SK-N-SH (cell line): ENCODE measurements around the gene ADAD2. TPM values are rescaled to one million over a fixed set of nuclear protein-coding genes. Genes with fewer than 3 reads are reported as not detected.

Experiments used
- CTCF ChIA-PET: fragments of 300-600, 350-600 bp; formaldehyde crosslinking; extraction: SDS; loops from one replicate; lab custom pipeline; 2021; lab: Yijun Ruan, JAX
- POLR2A ChIA-PET: fragments of 350-600 bp; sonication (Branson Sonifier 250); formaldehyde crosslinking; extraction: SDS; loops from one replicate; lab custom pipeline; 2020; ENCODE audit warnings: antibody characterized with exemption, inconsistent platforms; lab: Yijun Ruan, JAX
- DNase-seq: peaks from one replicate; pipeline ENCODE4 v3.0.0; 2012
- H2AFZ ChIP-seq: fragments of 200-600 bp; sonication (generic); 2 replicates; pipeline ENCODE4 v1.8.1; 2016; ENCODE audit warnings: antibody characterized with exemption, mild to moderate bottlenecking, low read depth
- H3F3A ChIP-seq: fragments of 200-600 bp; sonication (generic); replicated peaks from 2 replicates; pipeline ENCODE3; 2016; ENCODE audit warnings: antibody characterized with exemption, mild to moderate bottlenecking; ENCODE audit not compliant: insufficient read depth
- H3K27ac ChIP-seq, 2 experiments: fragments of 200-500 bp in 1 of 2; fragments of 200-600 bp in 1 of 2; sonication (Bioruptor generic) in 1 of 2; sonication (generic), shearing (Covaris generic) in 1 of 2; 2 replicates each; pipeline versions ENCODE4 v1.5.1 to v1.6.1; 2014 to 2016; ENCODE audit warnings: low read depth in 2 of 2, inconsistent platforms in 1 of 2, low read length in 1 of 2, mild to moderate bottlenecking in 1 of 2, mixed read lengths in 1 of 2
- H3K27me3 ChIP-seq: fragments of 200-600 bp; sonication (generic), shearing (Covaris generic); 2 replicates; pipeline ENCODE4 v1.6.1; 2016; ENCODE audit warnings: mixed run types; ENCODE audit not compliant: insufficient read depth
- H3K36me3 ChIP-seq, 2 experiments: fragments of 200-500 bp in 1 of 2; fragments of 200-600 bp in 1 of 2; sonication (Bioruptor generic) in 1 of 2; sonication (generic) in 1 of 2; replicated peaks in 1 of 2; 2 replicates each; pipeline versions ENCODE3 to v1.5.1; 2014 to 2016; ENCODE audit warnings: low read length in 1 of 2, mild to moderate bottlenecking in 1 of 2; ENCODE audit not compliant: insufficient read depth in 2 of 2, control insufficient read depth in 1 of 2
- H3K4me1 ChIP-seq, 2 experiments: fragments of 200-500 bp in 1 of 2; fragments of 200-600 bp in 1 of 2; sonication (Bioruptor generic) in 1 of 2; sonication (generic), shearing (Covaris generic) in 1 of 2; 2 replicates each; pipeline versions ENCODE4 v1.5.1 to v1.6.1; 2014 to 2016; ENCODE audit warnings: low read depth in 1 of 2, low read length in 1 of 2, mixed run types in 1 of 2; ENCODE audit not compliant: insufficient read depth in 2 of 2, control insufficient read depth in 1 of 2
- H3K4me2 ChIP-seq: fragments of 200-600 bp; sonication (generic), shearing (Covaris generic); 2 replicates; pipeline ENCODE4 v1.6.1; 2017; ENCODE audit warnings: mixed run types
- H3K4me3 ChIP-seq, 2 experiments: fragments of 200-500 bp in 1 of 2; fragments of 200-600 bp in 1 of 2; sonication (Bioruptor generic) in 1 of 2; sonication (generic), shearing (Covaris generic) in 1 of 2; 2 replicates each; pipeline versions ENCODE4 v1.5.1 to v1.8.1; 2014 to 2016; ENCODE audit warnings: low read depth in 2 of 2, inconsistent platforms in 1 of 2, low read length in 1 of 2, mild to moderate bottlenecking in 1 of 2, mixed read lengths in 1 of 2, moderate library complexity in 1 of 2
- H3K79me2 ChIP-seq: fragments of 200-600 bp; sonication (generic); 2 replicates; pipeline ENCODE4 v1.8.1; 2017; ENCODE audit warnings: mild to moderate bottlenecking; ENCODE audit not compliant: insufficient read depth
- H3K9ac ChIP-seq: fragments of 200-600 bp; sonication (generic); 2 replicates; pipeline ENCODE4 v1.6.1; 2017; ENCODE audit warnings: mixed run types
- H3K9me2 ChIP-seq: fragments of 200-600 bp; sonication (generic); 2 replicates; pipeline ENCODE4 v1.6.1; 2017; ENCODE audit warnings: mixed run types
- H3K9me3 ChIP-seq: fragments of 200-600 bp; sonication (generic); 2 replicates; pipeline ENCODE4 v1.6.1; 2017; ENCODE audit warnings: mixed run types, mild to moderate bottlenecking, moderate library complexity
- H4K20me1 ChIP-seq: fragments of 200-600 bp; sonication (generic); 2 replicates; pipeline ENCODE4 v1.6.1; 2017; ENCODE audit warnings: mild to moderate bottlenecking, mixed run types; ENCODE audit not compliant: insufficient read depth
- CHD2 ChIP-seq: fragments of 150-350 bp; IDR thresholded peaks from 2 replicates; pipeline ENCODE4 v1.6.1; 2018; ENCODE audit warnings: low read length; ENCODE audit not compliant: partially characterized antibody
- CTCF ChIP-seq: fragments of 200-600 bp; sonication (generic); IDR thresholded peaks from 2 replicates; pipeline ENCODE4 v1.6.1; 2017; ENCODE audit warnings: antibody characterized with exemption, mild to moderate bottlenecking, moderate library complexity
- ELF1 ChIP-seq: IDR thresholded peaks from 2 replicates; pipeline ENCODE4 v1.4.0; 2012
- EP300 ChIP-seq, 2 experiments: IDR thresholded peaks; 2 replicates each; pipeline versions ENCODE4 v1.4.0 to v1.6.1; 2012; ENCODE audit warnings: borderline replicate concordance in 1 of 2, low read depth in 1 of 2, low read length in 1 of 2
- FOSL2 ChIP-seq: IDR thresholded peaks from 2 replicates; pipeline ENCODE4 v1.4.0; 2012; ENCODE audit warnings: low read depth, mild to moderate bottlenecking, moderate library complexity, borderline replicate concordance
- FOXJ3 ChIP-seq: sonication (generic); formaldehyde crosslinking; IDR thresholded peaks from 2 replicates; pipeline ENCODE4 v1.5.1; 2020; ENCODE audit warnings: mild to moderate bottlenecking, missing genetic modification reagents
- GATA2 ChIP-seq: sonication (generic); formaldehyde crosslinking; IDR thresholded peaks from 2 replicates; pipeline ENCODE4 v1.5.0; 2020; ENCODE audit warnings: mild to moderate bottlenecking, missing genetic modification reagents
- IRF3 ChIP-seq: fragments of 150-350 bp; IDR thresholded peaks from 2 replicates; pipeline ENCODE4 v1.6.1; 2016; ENCODE audit warnings: mild to moderate bottlenecking, low read depth, low read length
- JUND ChIP-seq: IDR thresholded peaks from 2 replicates; pipeline ENCODE4 v1.4.0; 2012
- MXI1 ChIP-seq: IDR thresholded peaks from 2 replicates; pipeline ENCODE4 v1.6.1; 2012; ENCODE audit warnings: mild to moderate bottlenecking, low read depth, low read length, improper control_type of control experiment
- NRF1 ChIP-seq: IDR thresholded peaks from 2 replicates; pipeline ENCODE4 v1.6.1; 2012; ENCODE audit warnings: low read depth, mild to moderate bottlenecking, low read length
- PBX3 ChIP-seq: IDR thresholded peaks from 2 replicates; pipeline ENCODE4; 2012
- POLR2AphosphoS5 ChIP-seq: IDR thresholded peaks from 2 replicates; pipeline ENCODE4 v1.6.1; 2012; ENCODE audit warnings: low read depth, low read length
- RXRA ChIP-seq: IDR thresholded peaks from 2 replicates; pipeline ENCODE4 v1.4.0; 2012; ENCODE audit warnings: low read depth, mild to moderate bottlenecking, borderline replicate concordance
- TAF1 ChIP-seq: IDR thresholded peaks from 2 replicates; pipeline ENCODE4 v1.6.1; 2012; ENCODE audit warnings: low read depth, mild to moderate bottlenecking, low read length, moderate library complexity, borderline replicate concordance
- TCF12 ChIP-seq: IDR thresholded peaks from 2 replicates; pipeline ENCODE4 v1.4.0; 2012
- TEAD4 ChIP-seq: IDR thresholded peaks from 2 replicates; pipeline ENCODE4 v1.4.0; 2012; ENCODE audit warnings: mild to moderate bottlenecking, borderline replicate concordance; ENCODE audit not compliant: insufficient read depth
- USF2 ChIP-seq: fragments of 150-350 bp; IDR thresholded peaks from 2 replicates; pipeline ENCODE4 v1.6.1; 2017; ENCODE audit warnings: antibody characterized with exemption, low read length, low read depth, borderline replicate concordance
- YY1 ChIP-seq: IDR thresholded peaks from 2 replicates; pipeline ENCODE4 v1.4.0; 2012; ENCODE audit warnings: low read depth, mild to moderate bottlenecking
- ZBTB33 ChIP-seq: IDR thresholded peaks from 2 replicates; pipeline ENCODE4 v1.4.0; 2012; ENCODE audit warnings: low read depth, borderline replicate concordance
- WGBS: methylation state at CpG from one replicate; pipeline ENCODE4 v1.1.6; 2017; ENCODE audit warnings: low lambda C conversion rate; 5-methylcytosine and 5-hydroxymethylcytosine counted together
- polyA plus RNA-seq, 3 experiments: library from polyadenylated mRNA; depleted of rRNA; stranded (reverse); fragments of >200 nt; gene quantifications; 2 replicates each; pipeline ENCODE4 v1.2.3, GENCODE V29; 2012
- TF ChIP-seq, protein P1 (sequence below): IDR thresholded peaks from 2 replicates; pipeline ENCODE4 v1.6.1; 2012; ENCODE audit warnings: mild to moderate bottlenecking, low read depth, low read length, moderate library complexity

ADAD2 gene
- polyA plus RNA-seq, 1 of the 3 experiments (the other 2 are of a cell fraction), result not detected

DNA sequence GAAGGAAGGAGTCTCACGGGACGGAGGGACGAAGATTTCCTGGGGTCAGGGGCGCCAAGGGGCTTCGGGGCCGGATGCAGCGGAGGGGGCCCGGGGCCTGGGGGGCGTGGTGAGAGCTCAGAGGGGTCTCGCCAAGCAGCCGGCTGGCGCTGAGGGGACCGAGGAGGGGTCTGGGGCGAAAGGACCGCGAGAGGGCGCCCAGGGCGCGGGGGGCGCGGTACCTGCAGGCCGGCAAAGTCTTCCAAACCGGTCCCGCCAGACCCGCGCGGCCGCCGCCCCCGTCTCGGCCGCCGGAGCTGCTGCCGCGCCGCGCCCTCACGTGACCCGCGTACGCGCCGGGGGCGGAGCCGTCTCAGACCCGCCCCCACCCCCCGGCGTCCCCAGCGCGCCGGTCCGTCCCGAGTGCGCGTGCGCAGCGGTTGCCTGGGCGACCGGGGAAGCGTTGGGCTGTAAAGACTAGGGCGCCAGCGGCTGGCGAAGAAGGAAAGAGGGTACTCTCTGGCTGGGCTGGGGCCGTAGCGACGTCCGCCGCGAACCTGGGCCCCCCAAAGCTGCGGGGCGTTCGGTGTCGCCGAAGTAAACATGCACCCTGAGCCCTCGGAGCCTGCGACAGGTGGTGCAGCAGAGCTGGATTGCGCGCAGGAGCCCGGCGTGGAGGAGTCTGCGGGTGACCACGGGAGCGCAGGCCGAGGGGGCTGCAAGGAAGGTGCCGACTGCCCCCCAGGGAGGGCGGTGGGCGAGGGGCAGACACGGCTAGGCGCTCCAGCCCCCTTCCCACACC lies 45.9 kb upstream of the ADAD2 start, which contains the start of the genes DNAAF1 and HSDL1:
Gene DNAAF1, plus strand, starts transcription at position 450 of the 781 bp plus-strand sequence. Its CDS starts 133 bp downstream, at position 583.
Gene HSDL1, minus strand, starts transcription at position 319 of the 781 bp plus-strand sequence. CDS start 13,856 bp downstream, outside the sequence.
- H3K9me3 ChIP-seq, result no peaks in the 10 kb centered on the region
- H3F3A ChIP-seq, result no peaks in the 10 kb centered on the region
- peaks cover 4% of the 10 kb centered on the region; the same call in 1 of the 2 replicates for H4K20me1 ChIP-seq
- peak within 1 kb of the TSS; percentile 42 to 54; a peak in 3 of 4 replicates for H3K27ac ChIP-seq
- peaks cover 8% of the 10 kb centered on the region; the same call in 1 of the 2 replicates for H3K27me3 ChIP-seq
- H3K36me3 ChIP-seq, result no peaks in the 10 kb centered on the region
- peaks cover 43% of the 10 kb centered on the region for H3K79me2 ChIP-seq
- no peaks in the 10 kb centered on the region for H3K9me2 ChIP-seq
- CTCF ChIA-PET, result interaction anchor here (0.6 to 2.2 kb wide), 7 partner anchors 13 to 188 kb away, joined by 3 to 8 read pairs (median 5); partner anchors contain the start of gene TAF1C
- H3K4me1 ChIP-seq, result peaks cover 0 to 5% of the 10 kb centered on the region in 2 experiments; a peak in 1 of 4 replicates
- H3K4me3 ChIP-seq, result peak within 1 kb of the TSS; percentile 70 to 76
- peak; percentile 100 for DNase-seq
- 3% methylated on average over 36 of the region's 89 CpGs for WGBS
- peak within 1 kb of the TSS; percentile 96 for H3K4me2 ChIP-seq
- peak within 1 kb of the TSS; percentile 68 for H3K9ac ChIP-seq
- H2AFZ ChIP-seq, result peak within 1 kb of the TSS; percentile 93
- POLR2A ChIA-PET, result interaction anchor here (1.5 kb wide), 1 partner anchor 28 kb away, joined by 9 read pairs; the partner anchor contains the start of gene MBTPS1
- TF ChIP-seq POLR2AphosphoS5 (peak; percentile 47; the same call in 1 of the 2 replicates), FOSL2 (no peak), TEAD4 (no peak), YY1 (no peak), FOXJ3 (CRISPR knock-in tag) (no peak), GATA2 (CRISPR knock-in tag) (no peak), JUND (no peak), RXRA (no peak), NRF1 (peak; percentile 87), TAF1 (no peak), MXI1 (peak; percentile 87), TCF12 (no peak), EP300 (IDR thresholded peaks at IDR 0.05; ENCODE audit: borderline replicate concordance in 1 of 2, low read depth in 1 of 2, low read length in 1 of 2) (no peak), PBX3 (no peak), USF2 (peak; percentile 85), ZBTB33 (no peak), CHD2 (no peak), CTCF (no peak), IRF3 (no peak), ELF1 (no peak)
- TF ChIP-seq, protein P1, sequence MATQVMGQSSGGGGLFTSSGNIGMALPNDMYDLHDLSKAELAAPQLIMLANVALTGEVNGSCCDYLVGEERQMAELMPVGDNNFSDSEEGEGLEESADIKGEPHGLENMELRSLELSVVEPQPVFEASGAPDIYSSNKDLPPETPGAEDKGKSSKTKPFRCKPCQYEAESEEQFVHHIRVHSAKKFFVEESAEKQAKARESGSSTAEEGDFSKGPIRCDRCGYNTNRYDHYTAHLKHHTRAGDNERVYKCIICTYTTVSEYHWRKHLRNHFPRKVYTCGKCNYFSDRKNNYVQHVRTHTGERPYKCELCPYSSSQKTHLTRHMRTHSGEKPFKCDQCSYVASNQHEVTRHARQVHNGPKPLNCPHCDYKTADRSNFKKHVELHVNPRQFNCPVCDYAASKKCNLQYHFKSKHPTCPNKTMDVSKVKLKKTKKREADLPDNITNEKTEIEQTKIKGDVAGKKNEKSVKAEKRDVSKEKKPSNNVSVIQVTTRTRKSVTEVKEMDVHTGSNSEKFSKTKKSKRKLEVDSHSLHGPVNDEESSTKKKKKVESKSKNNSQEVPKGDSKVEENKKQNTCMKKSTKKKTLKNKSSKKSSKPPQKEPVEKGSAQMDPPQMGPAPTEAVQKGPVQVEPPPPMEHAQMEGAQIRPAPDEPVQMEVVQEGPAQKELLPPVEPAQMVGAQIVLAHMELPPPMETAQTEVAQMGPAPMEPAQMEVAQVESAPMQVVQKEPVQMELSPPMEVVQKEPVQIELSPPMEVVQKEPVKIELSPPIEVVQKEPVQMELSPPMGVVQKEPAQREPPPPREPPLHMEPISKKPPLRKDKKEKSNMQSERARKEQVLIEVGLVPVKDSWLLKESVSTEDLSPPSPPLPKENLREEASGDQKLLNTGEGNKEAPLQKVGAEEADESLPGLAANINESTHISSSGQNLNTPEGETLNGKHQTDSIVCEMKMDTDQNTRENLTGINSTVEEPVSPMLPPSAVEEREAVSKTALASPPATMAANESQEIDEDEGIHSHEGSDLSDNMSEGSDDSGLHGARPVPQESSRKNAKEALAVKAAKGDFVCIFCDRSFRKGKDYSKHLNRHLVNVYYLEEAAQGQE, result no peak
